ENCODE results near the gene NKAPL. TPM values are rescaled to one million over a fixed set of nuclear protein-coding genes. Genes with fewer than 3 reads are reported as not detected.
A peak's percentile ranks its signal among the peaks of the same experiment; 100 is the strongest.

The NKAPL gene
- total RNA-seq, 1 donor = 1.1 TPM

DNA sequence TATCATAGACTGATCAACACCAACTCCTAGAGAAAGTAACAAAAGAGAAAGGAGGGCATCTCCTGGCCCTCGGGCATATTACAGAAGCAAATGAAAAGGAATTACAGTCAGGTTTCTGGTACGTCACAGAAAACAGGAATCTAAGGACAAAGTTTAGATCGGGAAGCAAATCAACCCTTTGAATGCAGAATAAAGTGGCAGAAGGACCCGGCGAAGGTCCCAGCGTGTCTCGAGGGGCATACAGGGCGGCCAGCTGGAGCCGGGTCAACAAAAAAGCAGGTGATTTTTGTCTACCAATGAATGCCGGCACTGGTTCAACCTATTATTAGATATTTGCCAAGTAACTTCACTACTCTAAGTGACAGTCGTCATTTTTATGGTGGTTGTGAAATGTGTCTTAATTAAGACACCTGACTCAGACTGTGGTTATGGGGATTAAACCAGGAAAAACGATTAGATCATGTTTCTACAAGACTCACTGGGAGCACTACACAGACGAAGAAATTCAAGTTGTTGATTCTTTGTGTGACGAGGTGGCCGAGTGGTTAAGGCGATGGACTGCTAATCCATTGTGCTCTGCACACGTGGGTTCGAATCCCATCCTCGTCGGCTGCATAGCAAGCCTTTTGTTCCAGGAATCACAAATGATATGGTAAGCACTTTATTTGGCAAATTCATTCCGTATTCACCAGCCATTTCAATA, 46.4 kb upstream of the NKAPL start:
- Histone ChIP-seq H3K4me1 (ENCODE audit: insufficient read depth, low read length) (peaks cover 12% of the 10 kb centered on the region), H3K9me3 (ENCODE audit: low read depth, low read length) (no peaks in the 10 kb centered on the region), H3K4me3 (ENCODE audit: insufficient read depth, low read length) (peak overlapping the region; percentile 75), H3K36me3 (ENCODE audit: insufficient read depth, low read length) (no peaks in the 10 kb centered on the region), H3K27me3 (ENCODE audit: insufficient read depth, low read length) (peaks cover 59% of the 10 kb centered on the region), H3K79me2 (ENCODE audit: insufficient read depth, low read length) (no peaks in the 10 kb centered on the region), H2AFZ (ENCODE audit: low read length) (peak overlapping the region; percentile 88), H4K20me1 (ENCODE audit: insufficient read depth, low read length) (no peaks in the 10 kb centered on the region), H3K4me2 (ENCODE audit: insufficient read depth, low read length) (peak overlapping the region; percentile 94), H3K27ac (ENCODE audit: low read depth, low read length) (no peak overlapping the region)
- TF ChIP-seq, protein P1, sequence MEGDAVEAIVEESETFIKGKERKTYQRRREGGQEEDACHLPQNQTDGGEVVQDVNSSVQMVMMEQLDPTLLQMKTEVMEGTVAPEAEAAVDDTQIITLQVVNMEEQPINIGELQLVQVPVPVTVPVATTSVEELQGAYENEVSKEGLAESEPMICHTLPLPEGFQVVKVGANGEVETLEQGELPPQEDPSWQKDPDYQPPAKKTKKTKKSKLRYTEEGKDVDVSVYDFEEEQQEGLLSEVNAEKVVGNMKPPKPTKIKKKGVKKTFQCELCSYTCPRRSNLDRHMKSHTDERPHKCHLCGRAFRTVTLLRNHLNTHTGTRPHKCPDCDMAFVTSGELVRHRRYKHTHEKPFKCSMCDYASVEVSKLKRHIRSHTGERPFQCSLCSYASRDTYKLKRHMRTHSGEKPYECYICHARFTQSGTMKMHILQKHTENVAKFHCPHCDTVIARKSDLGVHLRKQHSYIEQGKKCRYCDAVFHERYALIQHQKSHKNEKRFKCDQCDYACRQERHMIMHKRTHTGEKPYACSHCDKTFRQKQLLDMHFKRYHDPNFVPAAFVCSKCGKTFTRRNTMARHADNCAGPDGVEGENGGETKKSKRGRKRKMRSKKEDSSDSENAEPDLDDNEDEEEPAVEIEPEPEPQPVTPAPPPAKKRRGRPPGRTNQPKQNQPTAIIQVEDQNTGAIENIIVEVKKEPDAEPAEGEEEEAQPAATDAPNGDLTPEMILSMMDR (IDR thresholded peaks at IDR 0.05; ENCODE audit: extremely low read depth, low read depth, low read length) = peak; percentile 29
- peak; percentile 87 for DNase-seq (ENCODE audit: insufficient read length, low spot score, missing footprints)

DNA sequence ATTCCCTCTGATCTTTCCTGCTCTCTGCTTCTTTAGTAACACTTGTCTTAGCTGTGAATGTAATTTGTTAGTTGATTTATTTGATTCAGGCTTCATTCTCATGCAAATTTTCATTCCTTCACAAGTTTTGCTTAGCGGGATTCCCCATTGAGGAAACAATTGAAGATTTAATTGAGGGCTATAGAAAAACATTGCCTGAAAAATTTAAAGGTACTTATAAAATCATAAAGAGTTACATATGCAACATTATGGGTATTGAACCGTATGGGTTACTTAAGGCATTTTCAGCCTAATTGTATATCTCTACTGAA, 45.9 kb upstream of the NKAPL start:
- Histone ChIP-seq H3K27me3 (ENCODE audit: insufficient read depth, low read length) (peaks cover 54% of the 10 kb centered on the region), H2AFZ (ENCODE audit: low read length) (no peak overlapping the region), H3K9me3 (ENCODE audit: low read depth, low read length) (no peaks in the 10 kb centered on the region), H3K79me2 (ENCODE audit: insufficient read depth, low read length) (no peaks in the 10 kb centered on the region), H3K27ac (ENCODE audit: low read depth, low read length) (no peak overlapping the region), H4K20me1 (ENCODE audit: insufficient read depth, low read length) (no peaks in the 10 kb centered on the region), H3K4me1 (ENCODE audit: insufficient read depth, low read length) (peaks cover 8% of the 10 kb centered on the region), H3K4me3 (ENCODE audit: insufficient read depth, low read length) (peak overlapping the region; percentile 75), H3K36me3 (ENCODE audit: insufficient read depth, low read length) (no peaks in the 10 kb centered on the region), H3K4me2 (ENCODE audit: insufficient read depth, low read length) (peak overlapping the region; percentile 94)
- DNase-seq (ENCODE audit: insufficient read length, low spot score, missing footprints) = no peak
- TF ChIP-seq, protein P1 (IDR thresholded peaks at IDR 0.05; ENCODE audit: extremely low read depth, low read depth, low read length) = no peak

DNA sequence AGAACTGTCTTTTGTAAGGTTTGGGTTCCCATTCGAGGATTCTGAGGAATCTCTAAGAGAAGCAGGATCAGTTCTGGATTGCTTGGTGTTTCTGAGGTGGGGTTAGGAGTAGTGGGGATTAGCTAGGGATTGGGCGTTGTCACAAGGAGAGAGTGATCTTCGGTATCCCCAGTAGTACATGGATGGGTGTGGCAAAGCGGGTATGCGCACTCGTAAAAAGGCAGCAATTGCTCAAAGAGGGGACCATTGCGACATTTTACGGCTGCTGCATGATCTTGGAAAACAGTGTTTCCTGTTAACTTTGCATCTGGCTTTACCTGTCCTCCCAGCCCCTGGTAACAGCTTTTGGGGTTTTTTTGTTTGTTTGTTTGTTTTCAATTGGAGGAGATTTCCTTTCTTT, 43.7 kb upstream of the NKAPL start:
- no peaks in the 10 kb centered on the region for H4K20me1 ChIP-seq (ENCODE audit: insufficient read depth, low read length)
- H3K4me1 ChIP-seq (ENCODE audit: insufficient read depth, low read length) = peaks cover 13% of the 10 kb centered on the region
- H3K4me2 ChIP-seq (ENCODE audit: insufficient read depth, low read length) = peak overlapping the region; percentile 63
- peak overlapping the region; percentile 47 for H3K4me3 ChIP-seq (ENCODE audit: insufficient read depth, low read length)
- TF ChIP-seq, protein P1 (IDR thresholded peaks at IDR 0.05; ENCODE audit: extremely low read depth, low read depth, low read length) = no peak
- H3K79me2 ChIP-seq (ENCODE audit: insufficient read depth, low read length) = no peaks in the 10 kb centered on the region
- H2AFZ ChIP-seq (ENCODE audit: low read length) = peak overlapping the region; percentile 67
- H3K36me3 ChIP-seq (ENCODE audit: insufficient read depth, low read length) = no peaks in the 10 kb centered on the region
- peak; percentile 83 for DNase-seq (ENCODE audit: insufficient read length, low spot score, missing footprints)
- peaks cover 35% of the 10 kb centered on the region for H3K27me3 ChIP-seq (ENCODE audit: insufficient read depth, low read length)
- H3K9me3 ChIP-seq (ENCODE audit: low read depth, low read length) = no peaks in the 10 kb centered on the region
- H3K27ac ChIP-seq (ENCODE audit: low read depth, low read length) = no peak overlapping the region

DNA sequence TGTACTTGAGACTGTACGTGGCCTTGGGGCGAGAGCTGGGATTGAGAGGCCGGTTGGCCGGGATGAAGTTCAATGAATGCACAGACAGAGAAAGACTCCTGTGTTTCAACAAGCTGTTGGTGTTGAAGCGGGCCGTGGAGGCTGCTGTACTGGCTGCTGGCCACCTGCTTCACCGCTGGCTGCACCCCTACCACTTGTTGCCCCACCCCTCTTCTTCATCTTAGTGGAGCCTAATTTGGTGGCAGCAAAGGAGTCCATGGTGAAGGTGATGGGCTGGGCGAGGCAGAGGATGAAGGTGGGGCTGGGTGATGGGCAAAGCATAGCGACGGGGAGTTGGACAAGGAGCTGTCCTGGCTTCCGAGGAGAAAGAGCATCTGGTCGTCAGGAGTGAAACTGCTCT, 41.2 kb upstream of the NKAPL start:
- Histone ChIP-seq H3K79me2 (ENCODE audit: insufficient read depth, low read length) (no peaks in the 10 kb centered on the region), H3K27ac (ENCODE audit: low read depth, low read length) (no peak overlapping the region), H3K4me1 (ENCODE audit: insufficient read depth, low read length) (peaks cover 8% of the 10 kb centered on the region), H3K4me3 (ENCODE audit: insufficient read depth, low read length) (peak overlapping the region; percentile 76), H3K4me2 (ENCODE audit: insufficient read depth, low read length) (peak overlapping the region; percentile 89), H3K36me3 (ENCODE audit: insufficient read depth, low read length) (no peaks in the 10 kb centered on the region), H4K20me1 (ENCODE audit: insufficient read depth, low read length) (no peaks in the 10 kb centered on the region), H3K9me3 (ENCODE audit: low read depth, low read length) (no peaks in the 10 kb centered on the region), H3K27me3 (ENCODE audit: insufficient read depth, low read length) (peaks cover 29% of the 10 kb centered on the region), H2AFZ (ENCODE audit: low read length) (peak overlapping the region; percentile 90)
- no peak for DNase-seq (ENCODE audit: insufficient read length, low spot score, missing footprints)
- TF ChIP-seq, protein P1 (IDR thresholded peaks at IDR 0.05; ENCODE audit: extremely low read depth, low read depth, low read length) = no peak

All from osteoblast (primary cell).